Measurements from ENCODE around the gene KRT26.

KRT26 gene

GRCh38 chr17:40727447-40728231, 44.4 kb downstream of the KRT26 start:
- DNase-seq (ENCODE audit: low read depth in 2 of 2) = no peak

GRCh38 chr17:40726919-40727318, 45.1 kb downstream of the KRT26 start:
- DNase-seq (ENCODE audit: low read depth in 2 of 2) = no peak

- no peak for DNase-seq (ENCODE audit: low read depth in 2 of 2)
Measured at GRCh38 chr17:40724656-40725055, 47.3 kb downstream of the KRT26 start.

GRCh38 chr17:40722241-40722640, 49.8 kb downstream of the KRT26 start:
- DNase-seq (ENCODE audit: low read depth in 2 of 2) = no peak

- DNase-seq (ENCODE audit: low read depth in 2 of 2) = no peak
Measured at GRCh38 chr17:40720899-40721298, 51.1 kb downstream of the KRT26 start.

GRCh38 chr17:40718930-40719329, 53.1 kb downstream of the KRT26 start:
- no peak for DNase-seq (ENCODE audit: low read depth in 2 of 2)

- no peak for DNase-seq (ENCODE audit: low read depth in 2 of 2)
Measured at GRCh38 chr17:40717776-40718175, 54.2 kb downstream of the KRT26 start.
